HepG2 (cell line): ENCODE measurements around the gene SLC9A8. TPM values are rescaled to one million over a fixed set of nuclear protein-coding genes. Genes with fewer than 3 reads are reported as not detected.

Experiments
- ATRX ChIP-seq: sonication (generic); formaldehyde crosslinking; IDR thresholded peaks from 2 replicates; pipeline ENCODE4 v1.4.0; 2020; ENCODE audit warnings: missing genetic modification reagents, borderline replicate concordance
- DPF2 ChIP-seq: sonication (generic); formaldehyde crosslinking; IDR thresholded peaks from 2 replicates; pipeline ENCODE4 v1.4.0; 2020; ENCODE audit warnings: mild to moderate bottlenecking, low read depth, missing genetic modification reagents, borderline replicate concordance
- FOXJ3 ChIP-seq: sonication (generic); formaldehyde crosslinking; IDR thresholded peaks from 2 replicates; pipeline ENCODE4 v1.4.0; 2020; ENCODE audit warnings: missing genetic modification reagents, mild to moderate bottlenecking, borderline replicate concordance
- HHEX ChIP-seq: IDR thresholded peaks from 2 replicates; pipeline ENCODE4 v1.6.1; 2016; ENCODE audit warnings: control low read depth
- KDM1A ChIP-seq: IDR thresholded peaks from 2 replicates; pipeline ENCODE4 v1.6.1; 2016; ENCODE audit warnings: missing compliant biosample characterization
- MAZ ChIP-seq, 2 experiments: sonication (generic) in 1 of 2; formaldehyde crosslinking in 1 of 2; IDR thresholded peaks; 2 replicates each; pipeline versions ENCODE4 v1.5.0 to v1.6.1; 2012 to 2020; ENCODE audit warnings: low read depth in 2 of 2, mild to moderate bottlenecking in 2 of 2, borderline replicate concordance in 1 of 2, improper control_type of control experiment in 1 of 2, low read length in 1 of 2, missing genetic modification reagents in 1 of 2, moderate library complexity in 1 of 2
- MIER2 ChIP-seq: IDR thresholded peaks from 2 replicates; pipeline ENCODE4 v1.6.1; 2016; ENCODE audit warnings: missing biosample characterization, missing genetic modification reagents
- MXD1 ChIP-seq: sonication (generic); formaldehyde crosslinking; IDR thresholded peaks from 2 replicates; pipeline ENCODE4 v1.4.0; 2020; ENCODE audit warnings: mild to moderate bottlenecking, missing genetic modification reagents
- MZF1 ChIP-seq: sonication (generic); formaldehyde crosslinking; IDR thresholded peaks from 2 replicates; pipeline ENCODE4 v1.8.1; 2023; ENCODE audit warnings: mild to moderate bottlenecking, missing genetic modification reagents, borderline replicate concordance
- PHF8 ChIP-seq: sonication (generic); formaldehyde crosslinking; IDR thresholded peaks from 2 replicates; pipeline ENCODE4 v1.5.0; 2020; ENCODE audit warnings: missing genetic modification reagents
- PLSCR1 ChIP-seq: sonication (generic); formaldehyde crosslinking; IDR thresholded peaks from 2 replicates; pipeline ENCODE4 v1.5.0; 2020; ENCODE audit warnings: missing genetic modification reagents, mild to moderate bottlenecking, borderline replicate concordance
- REPIN1 ChIP-seq: sonication (generic); formaldehyde crosslinking; IDR thresholded peaks from 2 replicates; pipeline ENCODE4 v1.8.0; 2022; ENCODE audit warnings: missing genetic modification reagents, low read depth, mild to moderate bottlenecking, borderline replicate concordance
- SP2 ChIP-seq: sonication (generic); formaldehyde crosslinking; IDR thresholded peaks from 2 replicates; pipeline ENCODE4 v1.5.1; 2020; ENCODE audit warnings: mild to moderate bottlenecking, missing genetic modification reagents
- YEATS4 ChIP-seq: sonication (generic); formaldehyde crosslinking; IDR thresholded peaks from 2 replicates; pipeline ENCODE4 v1.4.0; 2020; ENCODE audit warnings: missing genetic modification reagents, borderline replicate concordance
- ZFP82 ChIP-seq: sonication (generic); formaldehyde crosslinking; IDR thresholded peaks from 2 replicates; pipeline ENCODE4 v1.5.1; 2020; ENCODE audit warnings: mild to moderate bottlenecking, missing genetic modification reagents, borderline replicate concordance
- ZNF136 ChIP-seq: sonication (generic); formaldehyde crosslinking; IDR thresholded peaks from 2 replicates; pipeline ENCODE4 v1.8.1; 2022; ENCODE audit warnings: low read depth, mild to moderate bottlenecking, moderate library complexity, missing genetic modification reagents
- ZNF512B ChIP-seq: sonication (generic); formaldehyde crosslinking; IDR thresholded peaks from 2 replicates; pipeline ENCODE4 v1.5.1; 2020; ENCODE audit warnings: missing genetic modification reagents, mild to moderate bottlenecking, borderline replicate concordance
- ZNF570 ChIP-seq: sonication (generic); formaldehyde crosslinking; IDR thresholded peaks from 2 replicates; pipeline ENCODE4 v1.4.0; 2020; ENCODE audit warnings: mild to moderate bottlenecking, missing genetic modification reagents, borderline replicate concordance
- ZNF841 ChIP-seq: sonication (generic); formaldehyde crosslinking; IDR thresholded peaks from 2 replicates; pipeline ENCODE4 v1.8.1; 2023; ENCODE audit warnings: missing genetic modification reagents, borderline replicate concordance
- ZSCAN5A ChIP-seq: sonication (generic); formaldehyde crosslinking; IDR thresholded peaks from 2 replicates; pipeline ENCODE4 v1.8.0; 2022; ENCODE audit warnings: mild to moderate bottlenecking, missing genetic modification reagents, borderline replicate concordance
- polyA plus RNA-seq, 8 experiments: library from polyadenylated mRNA; depleted of rRNA in 3 of 8; stranded (reverse) in 7 of 8; unstranded in 1 of 8; fragments of >200 nt; fragmentation: Illumina TruSeq in 4 of 8; extraction: Trizol in 4 of 8; gene quantifications; 2 replicates each; pipeline versions ENCODE4 v1.2.1 to v1.2.3, GENCODE V29; 2011 to 2016; ENCODE audit warnings: low read depth in 4 of 8, missing spikeins in 1 of 8, mixed read lengths in 1 of 8; ENCODE audit not compliant: insufficient read depth in 1 of 8
- total RNA-seq, 5 experiments: library from RNA; depleted of rRNA; stranded (reverse); fragments of >200 nt; fragmentation: Illumina TruSeq; extraction: Trizol; gene quantifications; 2 replicates each; pipeline ENCODE4 v1.2.3, GENCODE V29; 2016; ENCODE audit warnings: low read depth in 1 of 5

The SLC9A8 gene
- total and polyA plus RNA-seq, 2 of the 13 experiments (the other 11 are each of a cell fraction or from before 2014, with no cell fraction given) = 4.1 to 7.4 TPM

GRCh38 chr20:49915380-49916145, 102.9 kb downstream of the SLC9A8 start, which contains the start of gene SPATA2 (continued):
- peak; percentile 99 for TF ChIP-seq ZSCAN5A (CRISPR knock-in tag)
- peak; percentile 90 for TF ChIP-seq FOXJ3
- TF ChIP-seq ATRX (CRISPR knock-in tag) = no peak
- TF ChIP-seq MZF1 (CRISPR knock-in tag) = no peak
- peak; percentile 81; the same call in 1 of the 2 replicates for TF ChIP-seq ZNF136 (CRISPR knock-in tag)
- peak; percentile 82 for TF ChIP-seq DPF2 (CRISPR knock-in tag)
- TF ChIP-seq MXD1 (CRISPR knock-in tag) = peak; percentile 73
- TF ChIP-seq HHEX (CRISPR knock-in tag) = peak; percentile 54
- 0 out of 2 replicates have a peak, but pooled peaks have one; percentile 82 for TF ChIP-seq ZFP82 (CRISPR knock-in tag)
- TF ChIP-seq PHF8 = peak; percentile 83
- TF ChIP-seq PLSCR1 (CRISPR knock-in tag) = no peak
- TF ChIP-seq SP2 (CRISPR knock-in tag) = peak; percentile 95
- TF ChIP-seq YEATS4 (CRISPR knock-in tag) = peak; percentile 84; the same call in 1 of the 2 replicates
- TF ChIP-seq KDM1A (CRISPR knock-in tag) = peak; percentile 99
- TF ChIP-seq ZNF512B (CRISPR knock-in tag) = no peak
- TF ChIP-seq MIER2 (CRISPR knock-in tag) = 0 out of 2 replicates have a peak, but pooled peaks have one; percentile 20
- peak; percentile 96; the same call in 1 of the 2 replicates for TF ChIP-seq REPIN1 (CRISPR knock-in tag)
- TF ChIP-seq MAZ (IDR thresholded peaks at IDR 0.05; ENCODE audit: borderline replicate concordance, low read depth, low read length) = peak; percentile 68; the same call in 1 of the 2 replicates
- peak; percentile 95 for TF ChIP-seq MAZ (CRISPR knock-in tag; IDR thresholded peaks at IDR 0.05; ENCODE audit: low read depth)
- no peak for TF ChIP-seq ZNF570 (CRISPR knock-in tag)
- no peak for TF ChIP-seq ZNF841
